NCI-H146 treated with DMSO at 0.1 percent for 48 hours (cell line): ENCODE results near the gene MIOX.

ENCODE experiments used
- DNase-seq: peaks from one replicate; lab custom pipeline; 2025; ENCODE audit not compliant: unreplicated experiment; lab: John Stamatoyannopoulos, UW

MIOX gene

GRCh38 chr22:50454556-50455075 lies 32.0 kb upstream of the MIOX start:
- DNase-seq = no peak

GRCh38 chr22:50455201-50455600 lies 31.5 kb upstream of the MIOX start:
- DNase-seq = no peak

DNA sequence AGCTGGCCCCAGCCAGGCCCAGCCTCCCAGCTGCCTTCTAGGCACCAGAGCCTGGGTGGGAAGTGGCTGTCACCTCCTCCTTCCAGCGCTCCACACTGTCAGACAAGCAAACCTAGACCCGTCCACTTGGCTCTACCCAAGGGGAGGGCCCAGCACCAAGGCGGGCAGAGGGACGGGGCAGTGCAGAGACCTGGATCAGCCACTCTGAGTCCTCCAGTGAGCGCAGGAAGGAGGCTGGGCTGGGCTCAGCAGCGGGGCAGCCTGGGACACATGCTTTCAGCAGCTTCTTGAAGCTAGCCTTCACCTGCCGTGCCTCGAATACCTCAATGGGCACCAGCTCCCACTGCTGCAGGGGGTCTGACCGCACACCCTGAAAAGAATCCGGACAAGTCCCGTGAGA lies 30.6 kb upstream of the MIOX start:
- no peak for DNase-seq

- DNase-seq = no peak
These were observed 30.0 kb upstream of the MIOX start for GRCh38 chr22:50456466-50457234.

DNA sequence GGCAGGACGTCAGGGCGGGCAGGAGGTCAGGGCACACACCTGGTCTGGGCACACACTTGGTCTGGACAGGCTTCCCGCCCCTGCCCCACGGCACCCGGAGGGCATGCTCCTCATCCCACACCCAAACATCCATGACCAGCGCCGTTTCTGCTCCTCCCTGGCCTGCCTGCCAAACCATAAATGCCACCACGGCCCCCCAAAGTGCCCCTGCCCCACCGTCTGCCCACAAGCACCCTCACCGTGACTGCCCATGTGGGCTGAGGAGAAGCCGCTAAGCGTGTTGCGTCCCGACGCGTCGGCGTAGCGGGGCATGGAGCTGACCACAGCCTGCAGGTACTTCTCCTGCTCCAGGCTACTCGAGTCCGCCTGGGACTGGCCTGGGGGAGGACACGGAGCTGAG lies 27.6 kb upstream of the MIOX start:
- no peak for DNase-seq

GRCh38 chr22:50459496-50460140 lies 27.0 kb upstream of the MIOX start:
- DNase-seq = no peak

DNA sequence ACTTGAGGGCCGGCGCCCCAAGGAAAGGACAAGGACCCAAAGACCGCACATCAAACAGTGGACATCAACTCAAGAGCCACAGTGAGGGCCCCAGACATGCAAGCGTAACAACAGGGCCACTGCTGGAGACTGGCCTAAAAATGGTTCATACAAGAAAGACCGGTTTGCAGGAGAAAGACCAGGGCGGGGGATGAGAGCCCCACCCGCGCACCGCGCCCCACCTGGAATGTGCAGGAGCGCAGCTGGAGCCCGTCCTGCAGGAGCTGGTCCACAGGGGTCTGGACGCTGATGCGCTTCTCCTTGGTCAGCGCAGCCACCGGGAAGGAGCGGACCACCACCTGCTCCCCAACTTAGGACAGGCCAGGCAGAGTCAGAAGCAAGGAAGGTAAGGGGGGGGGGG lies 25.7 kb upstream of the MIOX start:
- DNase-seq = no peak

DNA sequence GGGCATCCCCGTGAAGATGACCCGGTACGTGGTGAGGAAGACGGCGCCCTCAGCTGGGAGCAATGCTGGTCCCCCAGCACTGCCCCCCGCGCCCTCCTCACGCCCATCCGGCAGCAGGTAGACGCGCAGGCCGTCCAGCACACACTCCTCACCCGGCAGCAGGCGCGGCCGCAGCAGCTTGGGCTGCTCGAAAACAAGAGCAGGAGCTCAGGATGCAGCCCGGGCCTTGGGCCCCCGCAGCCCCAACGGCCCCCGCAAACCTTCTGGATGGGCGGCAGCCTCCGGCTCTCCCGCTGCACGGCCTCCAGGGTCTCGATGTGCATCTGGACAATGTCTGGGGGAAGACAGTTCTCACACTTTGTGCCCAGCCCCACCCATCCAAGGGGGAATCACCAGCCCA lies 25.1 kb upstream of the MIOX start:
- no peak for DNase-seq

DNA sequence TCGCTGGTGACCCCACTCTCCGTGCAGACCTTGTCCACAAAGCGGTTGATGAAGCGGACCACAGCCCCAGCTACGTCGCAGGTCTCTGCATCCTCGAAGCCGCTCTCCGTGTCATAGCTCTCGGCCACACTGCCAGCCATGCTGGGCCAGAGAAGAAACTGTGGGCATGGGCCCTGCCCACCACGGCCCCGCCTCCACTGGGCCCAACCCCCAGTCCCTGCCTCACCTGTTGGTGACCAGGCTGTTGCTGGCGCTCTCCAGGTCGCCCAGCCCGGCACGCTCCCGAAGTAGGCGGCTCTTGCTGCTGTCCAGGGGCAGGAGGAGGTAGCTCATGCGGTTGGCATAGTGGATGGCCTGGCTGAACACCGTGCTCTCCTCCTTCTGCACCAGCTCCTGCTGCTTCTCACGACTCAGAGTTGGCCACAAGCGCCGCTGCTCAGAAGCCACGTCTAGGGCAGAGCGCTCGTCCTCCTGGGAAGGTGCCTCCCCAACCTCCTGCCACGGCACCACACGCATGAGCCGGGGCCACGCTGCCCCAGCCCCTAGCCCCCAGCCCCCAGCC lies 24.6 kb upstream of the MIOX start:
- no peak for DNase-seq

GRCh38 chr22:50463188-50463900 lies 23.3 kb upstream of the MIOX start:
- DNase-seq = no peak

- DNase-seq = no peak
These were observed 22.2 kb upstream of the MIOX start for GRCh38 chr22:50464451-50464850.

GRCh38 chr22:50465066-50465930 lies 21.4 kb upstream of the MIOX start:
- DNase-seq = no peak

GRCh38 chr22:50467341-50467740 lies 19.3 kb upstream of the MIOX start:
- no peak for DNase-seq

- no peak for DNase-seq
These were observed 18.8 kb upstream of the MIOX start for GRCh38 chr22:50467773-50468440.

DNA sequence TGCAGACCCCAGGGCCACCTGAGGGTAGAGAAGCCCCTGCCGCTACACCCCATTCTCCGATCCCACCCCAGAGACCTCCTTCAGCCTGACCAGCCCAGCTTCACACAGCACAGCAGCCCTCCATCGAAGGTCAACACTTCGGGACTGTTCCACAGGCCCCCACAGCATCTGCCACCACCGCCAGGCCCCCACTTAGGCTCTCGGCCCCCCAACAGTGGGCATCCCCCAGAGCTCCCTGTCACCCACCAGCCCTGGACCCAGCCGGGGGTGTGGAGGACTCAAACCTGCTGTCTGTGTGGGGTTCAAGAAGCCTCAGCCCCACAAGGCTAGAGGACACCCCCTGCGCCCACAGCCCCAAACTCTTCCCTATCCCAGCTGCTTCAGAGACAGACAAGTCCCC lies 18.0 kb upstream of the MIOX start:
- DNase-seq = no peak

DNA sequence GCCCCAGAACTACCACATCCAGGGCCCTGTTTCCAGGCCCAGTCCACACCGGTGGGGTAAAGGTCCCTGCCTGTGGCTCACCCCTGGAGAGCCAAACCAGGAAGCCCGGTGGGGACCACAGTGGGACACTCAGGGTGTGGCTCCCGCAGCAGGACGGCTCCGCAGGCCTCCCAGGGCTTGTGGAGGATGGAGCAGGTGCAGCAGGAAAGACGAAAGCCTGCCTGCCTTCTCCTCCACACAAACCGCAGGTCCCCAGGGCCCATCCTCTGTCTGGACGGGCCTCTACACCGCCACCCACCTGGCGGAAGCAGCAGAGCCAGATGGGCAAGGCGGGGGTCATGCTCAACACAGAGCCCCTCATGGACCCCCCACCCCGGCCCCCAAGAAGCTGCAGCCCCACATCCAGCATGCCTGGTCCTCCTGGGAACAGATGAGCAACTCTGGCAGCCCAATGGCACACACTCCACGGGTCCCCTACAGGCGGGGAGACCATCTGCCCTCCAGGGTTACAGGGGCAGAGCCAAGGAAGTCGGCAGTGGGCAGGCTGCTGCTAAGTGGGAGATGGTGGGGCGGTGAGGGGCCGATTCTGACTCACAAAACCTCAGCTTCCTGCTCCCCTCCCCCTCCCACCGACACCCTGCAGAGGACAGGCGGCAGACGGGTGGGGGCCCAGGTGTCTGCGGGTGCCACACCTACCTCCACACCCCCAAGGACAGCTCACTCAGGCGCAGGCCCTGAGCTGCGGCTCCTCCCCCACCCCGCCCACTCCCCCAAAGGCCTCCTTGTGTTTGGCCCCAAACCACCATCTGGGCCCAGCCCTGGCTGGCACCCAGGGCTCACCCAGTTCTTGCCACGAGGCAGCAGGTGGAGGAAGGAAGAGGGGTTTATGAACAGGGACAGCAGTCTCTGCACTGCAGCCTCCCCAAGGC lies 17.0 kb upstream of the MIOX start:
- DNase-seq = no peak

DNA sequence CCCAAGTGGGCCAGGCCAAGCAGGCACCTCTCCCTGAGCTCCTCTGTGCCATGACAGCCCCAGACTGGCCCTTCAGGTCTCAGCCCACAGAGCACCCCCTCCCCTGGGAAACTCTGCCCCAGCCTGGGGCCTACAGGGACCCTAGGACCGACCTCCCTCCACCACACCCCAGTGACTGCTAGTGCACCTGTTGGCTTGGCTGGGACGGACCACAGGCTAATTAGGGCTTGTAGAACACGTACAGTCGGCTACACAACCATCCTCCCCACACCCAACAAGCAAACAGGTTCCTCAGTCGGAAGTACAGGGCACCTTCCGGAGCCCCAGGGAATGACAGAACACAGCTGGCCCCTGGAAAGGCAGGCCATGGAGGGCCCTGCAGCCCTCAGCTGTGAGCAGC lies 16.2 kb upstream of the MIOX start:
- no peak for DNase-seq

DNA sequence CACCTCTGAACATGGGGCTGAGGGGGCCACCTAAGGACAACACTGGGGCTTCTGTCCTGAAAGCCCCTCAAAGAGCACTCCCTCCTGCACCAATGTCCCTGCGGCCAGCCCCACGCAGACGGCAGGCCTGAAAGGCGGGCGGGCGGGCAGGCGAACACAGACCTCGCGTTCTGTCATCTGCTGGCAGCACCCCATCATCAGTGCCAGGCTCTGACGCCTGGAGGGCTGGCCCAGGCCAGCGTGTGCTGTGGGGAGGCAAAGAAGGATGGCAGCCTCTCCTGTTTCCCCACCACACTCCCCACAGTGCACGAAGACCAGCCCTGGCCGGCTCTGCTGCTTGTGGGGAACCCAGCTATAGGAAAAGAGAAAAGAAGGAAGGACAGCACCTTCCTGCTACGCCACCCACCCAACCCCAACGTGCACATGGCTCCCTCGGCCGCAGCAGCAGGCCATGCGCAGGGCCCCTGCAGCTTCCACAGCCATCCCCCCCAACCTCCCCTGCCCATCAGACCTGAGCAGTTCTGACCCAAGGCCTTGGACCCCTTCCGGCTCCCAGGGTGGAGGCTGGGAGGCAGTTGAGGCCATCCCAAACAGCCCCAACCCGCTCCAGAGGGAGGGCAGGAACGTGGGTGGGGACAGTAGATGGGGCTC lies 15.3 kb upstream of the MIOX start:
- DNase-seq = no peak

- DNase-seq = no peak
These were observed 14.7 kb upstream of the MIOX start for GRCh38 chr22:50471962-50472361.
